Fibroblast of the aortic adventitia (primary cell): ENCODE data around the gene TCF7L1. TPM values are rescaled to one million over a fixed set of nuclear protein-coding genes. Genes with fewer than 3 reads are reported as not detected.
A peak's percentile ranks its signal among the peaks of the same experiment; 100 is the strongest.

Experiments
- DNase-seq: peaks from one replicate; pipeline ENCODE4 v3.0.0-alpha.2; 2010; ENCODE audit warnings: low read depth
- H3K4me3 ChIP-seq: 2 replicates; pipeline ENCODE4 v1.5.1; 2011; ENCODE audit warnings: low read depth, mild to moderate bottlenecking, control low read depth, low read length, moderate library complexity
- CTCF ChIP-seq: IDR thresholded peaks from 2 replicates; pipeline ENCODE4 v1.5.1; 2011; ENCODE audit warnings: mild to moderate bottlenecking, low read length, control low read depth, inconsistent platforms; ENCODE audit not compliant: insufficient read depth
- total RNA-seq: library from RNA; depleted of rRNA; stranded (reverse); fragments of >200 nt; gene quantifications from 2 replicates; pipeline ENCODE4 v1.2.3, GENCODE V29; 2012; ENCODE audit warnings: low replicate concordance

TCF7L1 gene
- total RNA-seq, 1 donor, result 3.7 TPM

GRCh38 chr2:85181134-85181631, 48.0 kb downstream of the TCF7L1 start:
- no peak for TF ChIP-seq CTCF
- peak; percentile 22 for DNase-seq
- no peak overlapping the region for H3K4me3 ChIP-seq

DNA sequence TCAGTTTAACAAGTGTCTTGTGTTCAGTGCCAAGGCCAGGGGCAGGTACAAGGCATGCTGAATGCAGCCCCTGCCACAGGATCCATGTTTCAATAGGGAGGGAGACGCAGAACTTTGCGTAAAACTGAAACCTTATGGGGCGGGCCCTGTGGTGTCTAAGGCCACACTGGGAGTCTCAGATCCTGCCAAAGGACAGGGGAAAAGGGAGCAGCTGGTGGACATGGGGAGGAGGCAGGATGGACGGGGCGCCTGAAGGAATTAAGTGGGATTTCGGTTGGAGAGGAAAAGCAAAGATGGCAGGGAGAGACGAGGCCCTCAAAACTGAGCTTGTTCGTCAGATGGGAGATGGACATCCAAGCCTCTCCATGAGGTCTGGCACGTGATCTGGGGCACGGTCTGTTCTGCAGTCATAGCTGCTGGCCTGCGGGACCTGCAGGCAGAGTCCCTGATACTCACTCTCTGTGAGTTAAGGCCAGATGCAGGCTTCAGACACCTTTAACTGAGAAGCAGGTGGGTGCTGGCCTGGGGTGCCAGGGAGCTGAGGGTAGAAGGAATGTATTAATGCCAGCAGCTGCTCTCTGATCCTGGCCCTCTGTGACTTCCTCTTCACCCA, 48.8 kb downstream of the TCF7L1 start:
- no peak overlapping the region for H3K4me3 ChIP-seq
- DNase-seq, result no peak
- no peak for TF ChIP-seq CTCF

GRCh38 chr2:85183076-85183475, 49.9 kb downstream of the TCF7L1 start:
- no peak overlapping the region for H3K4me3 ChIP-seq
- no peak for TF ChIP-seq CTCF
- no peak for DNase-seq

- TF ChIP-seq CTCF, result no peak
- DNase-seq, result peak; percentile 55
- no peak overlapping the region for H3K4me3 ChIP-seq
These were observed 50.3 kb downstream of the TCF7L1 start for GRCh38 chr2:85183479-85183878.

DNA sequence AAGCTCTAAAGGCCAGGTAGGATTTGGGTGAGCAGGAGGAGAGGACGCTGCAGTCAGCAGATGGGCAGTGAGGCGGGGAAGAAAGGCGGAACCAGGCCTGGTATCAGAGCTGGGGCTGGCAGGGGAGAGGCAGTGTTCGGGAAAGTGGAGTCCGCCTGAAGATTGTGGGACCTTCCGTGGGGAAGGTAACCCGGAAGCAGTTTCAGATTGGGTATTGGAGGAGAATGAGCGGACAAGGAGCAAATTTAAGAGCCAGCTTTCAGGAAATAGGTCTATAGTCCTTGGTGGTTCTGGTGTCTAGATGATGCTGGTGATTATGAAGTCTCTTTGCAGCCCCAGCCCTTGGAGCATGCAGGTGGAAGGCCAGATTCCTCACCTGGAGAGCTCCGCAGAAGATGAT, 51.0 kb downstream of the TCF7L1 start:
- no peak for DNase-seq
- TF ChIP-seq CTCF, result no peak
- no peak overlapping the region for H3K4me3 ChIP-seq

DNA sequence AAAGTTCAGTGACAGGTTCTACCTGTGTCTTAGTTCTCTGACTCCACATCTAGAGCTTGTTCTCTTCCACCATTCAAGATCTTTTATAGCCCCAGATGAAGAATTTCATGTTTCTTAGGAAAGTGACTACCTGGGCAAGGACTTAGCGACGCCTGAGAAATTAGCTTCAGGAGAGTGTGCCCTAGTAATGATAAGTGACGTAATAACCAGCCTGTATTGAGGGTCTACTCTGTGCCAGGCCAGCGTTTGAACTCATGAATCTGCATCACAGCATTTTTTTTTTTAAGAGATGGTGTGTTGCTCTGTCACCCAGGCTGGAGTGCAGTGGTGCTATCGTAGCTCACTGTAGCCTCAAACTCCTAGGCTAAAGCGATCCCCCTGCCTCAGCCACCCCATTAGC, 51.8 kb downstream of the TCF7L1 start:
- DNase-seq, result no peak
- TF ChIP-seq CTCF, result no peak
- no peak overlapping the region for H3K4me3 ChIP-seq

DNA sequence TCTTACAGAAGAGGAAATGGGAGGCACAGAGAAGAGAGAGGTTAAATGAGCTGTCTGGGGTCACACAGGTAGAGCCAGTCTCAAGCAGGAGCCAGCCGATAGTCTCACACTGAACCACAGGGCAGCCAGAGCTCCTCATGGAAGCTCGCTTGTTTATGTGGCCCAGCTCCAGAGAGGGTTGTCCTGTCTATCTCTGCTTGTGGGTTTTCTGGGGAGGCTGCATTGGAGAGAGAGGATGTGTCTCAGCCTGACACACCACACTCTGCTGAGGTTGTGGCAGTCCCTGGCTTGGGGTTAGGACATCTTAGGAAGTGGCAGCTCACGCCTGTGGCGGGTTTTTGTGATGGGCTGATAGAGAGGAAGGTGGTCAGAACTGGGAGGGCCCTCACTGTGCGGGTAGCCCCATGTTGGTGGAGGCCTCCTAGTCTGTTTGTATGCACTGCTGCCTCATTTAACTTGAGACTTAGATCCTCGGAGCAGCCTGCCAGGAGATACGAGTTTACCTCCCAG, 52.3 kb downstream of the TCF7L1 start:
- no peak for TF ChIP-seq CTCF
- no peak overlapping the region for H3K4me3 ChIP-seq
- DNase-seq, result no peak
